NCI-H82 treated with DMSO at 0.1 percent for 48 hours (cell line): ENCODE data around the gene FAM170B.

Experiments
- DNase-seq: peaks from one replicate; lab custom pipeline; 2025; ENCODE audit not compliant: unreplicated experiment; lab: John Stamatoyannopoulos, UW

Gene FAM170B

GRCh38 chr10:49128854-49129253 lies 5.0 kb downstream of the FAM170B start:
- DNase-seq, result no peak

- DNase-seq, result no peak
Measured at GRCh38 chr10:49123981-49124950, 9.6 kb downstream of the FAM170B start.

GRCh38 chr10:49120911-49121310 lies 12.9 kb downstream of the FAM170B start:
- no peak for DNase-seq

- no peak for DNase-seq
Measured at GRCh38 chr10:49119746-49120145, 14.1 kb downstream of the FAM170B start.

- no peak for DNase-seq
Measured at GRCh38 chr10:49118430-49119074, 15.3 kb downstream of the FAM170B start.

- no peak for DNase-seq
Measured at GRCh38 chr10:49117376-49118070, 16.3 kb downstream of the FAM170B start.

- DNase-seq, result no peak
Measured at GRCh38 chr10:49116509-49117375, 17.1 kb downstream of the FAM170B start.

- DNase-seq, result no peak
Measured at GRCh38 chr10:49115796-49116508, 17.9 kb downstream of the FAM170B start.

- DNase-seq, result no peak
Measured at GRCh38 chr10:49115015-49115795, 18.6 kb downstream of the FAM170B start, which contains the start of gene VSTM4. Gene VSTM4 (minus strand): TSS chr10:49115522. CDS start chr10:49115485, 37 bp downstream.

- DNase-seq, result no peak
Measured at GRCh38 chr10:49114718-49115014, 19.2 kb downstream of the FAM170B start.

- no peak for DNase-seq
Measured at GRCh38 chr10:49113741-49114141, 20.1 kb downstream of the FAM170B start.

GRCh38 chr10:49112851-49113250 lies 21.0 kb downstream of the FAM170B start:
- no peak for DNase-seq

GRCh38 chr10:49112098-49112497 lies 21.7 kb downstream of the FAM170B start:
- no peak for DNase-seq

- DNase-seq, result no peak
Measured at GRCh38 chr10:49111320-49111698, 22.5 kb downstream of the FAM170B start.

- DNase-seq, result no peak
Measured at GRCh38 chr10:49110684-49111319, 23.0 kb downstream of the FAM170B start.

- no peak for DNase-seq
Measured at GRCh38 chr10:49109669-49110340, 24.0 kb downstream of the FAM170B start.

GRCh38 chr10:49108656-49109055 lies 25.2 kb downstream of the FAM170B start:
- no peak for DNase-seq

- no peak for DNase-seq
Measured at GRCh38 chr10:49107887-49108267, 25.9 kb downstream of the FAM170B start.
